Peyer's patch (tissue), 4 donors: ENCODE measurements around the gene SEMA4C. TPM values are rescaled to one million over a fixed set of nuclear protein-coding genes. Genes with fewer than 3 reads are reported as not detected.

Experiments used
- DNase-seq, 3 donors: peaks; one replicate each; pipeline ENCODE4 v3.0.0-alpha.2; 2017 to 2019
- H3K27ac ChIP-seq, 4 donors: fragments of 200-600 bp; sonication (generic); one replicate each; pipeline ENCODE4 v1.5.1; 2016 to 2019
- H3K27me3 ChIP-seq, 2 donors: fragments of 200-600 bp; sonication (generic); one replicate each; pipeline ENCODE4 v1.5.1; 2019
- H3K36me3 ChIP-seq, 3 donors: fragments of 200-600 bp; sonication (generic); one replicate each; pipeline ENCODE4 v1.5.1; 2016 to 2019
- H3K4me1 ChIP-seq, 4 donors: fragments of 200-600 bp; sonication (generic); one replicate each; pipeline ENCODE4 v1.5.1; 2016 to 2019
- H3K4me3 ChIP-seq, 4 donors: fragments of 200-600 bp; sonication (generic); 1 replicate in 3 of 4; 2 replicates in 1 of 4; pipeline ENCODE4 v1.5.1; 2016 to 2019; ENCODE audit warnings: mild to moderate bottlenecking in 1 of 4
- H3K9me3 ChIP-seq, 4 donors: fragments of 200-600 bp; sonication (generic); one replicate each; pipeline ENCODE4 v1.5.1; 2016 to 2019; ENCODE audit warnings: mild to moderate bottlenecking in 1 of 4
- CTCF ChIP-seq, 6 experiments: fragments of 450-650 bp in 4 of 6; fragments of 200-600 bp in 2 of 6; sonication (generic) in 1 of 6; IDR thresholded peaks; one replicate each; pipeline ENCODE4 v1.5.1; 2017 to 2019; ENCODE audit warnings: antibody characterized with exemption in 6 of 6, mild to moderate bottlenecking in 3 of 6, moderate library complexity in 1 of 6
- POLR2A ChIP-seq, 2 donors: fragments of 450-650 bp; IDR thresholded peaks; one replicate each; pipeline ENCODE4 v1.5.1; 2017; ENCODE audit warnings: antibody characterized with exemption in 2 of 2, mild to moderate bottlenecking in 2 of 2, moderate library complexity in 2 of 2
- total RNA-seq, 4 donors: library from RNA; depleted of rRNA; stranded (reverse); fragments of >200 nt; gene quantifications; one replicate each; pipeline ENCODE4 v1.1.0, GENCODE V29; 2016

Gene SEMA4C
- total RNA-seq, 4 donors from 2014 or later, result 4.2 to 19.0 (median 13.9) TPM

GRCh38 chr2:96825057-96825456 lies 44.8 kb downstream of the SEMA4C start:
- peaks cover 0 to 71% (median 0%) of the 10 kb centered on the region in 3 donors for H3K36me3 ChIP-seq
- H3K4me3 ChIP-seq, result no peak overlapping the region
- DNase-seq, result peak in 1 of 3 donors; percentile 33
- no peaks in the 10 kb centered on the region for H3K9me3 ChIP-seq
- H3K27me3 ChIP-seq, result no peaks in the 10 kb centered on the region
- peaks cover 0 to 31% (median 5%) of the 10 kb centered on the region in 4 donors for H3K4me1 ChIP-seq
- no peak overlapping the region for H3K27ac ChIP-seq
- TF ChIP-seq POLR2A (IDR thresholded peaks at IDR 0.05) (no peak), CTCF (IDR thresholded peaks at IDR 0.05) (no peak)

- Histone ChIP-seq H3K4me3 (no peak overlapping the region), H3K27ac (no peak overlapping the region), H3K36me3 (peaks cover 0 to 64% (median 0%) of the 10 kb centered on the region in 3 donors), H3K27me3 (no peaks in the 10 kb centered on the region), H3K4me1 (peaks cover 4 to 39% (median 9%) of the 10 kb centered on the region in 4 donors), H3K9me3 (no peaks in the 10 kb centered on the region)
- no peak for TF ChIP-seq CTCF (IDR thresholded peaks at IDR 0.05)
- TF ChIP-seq POLR2A (IDR thresholded peaks at IDR 0.05), result no peak
- DNase-seq, result no peak
These were observed 45.6 kb downstream of the SEMA4C start for GRCh38 chr2:96824079-96824870.

- Histone ChIP-seq H3K27me3 (no peaks in the 10 kb centered on the region), H3K4me3 (no peak overlapping the region), H3K27ac (no peak overlapping the region), H3K9me3 (no peaks in the 10 kb centered on the region), H3K36me3 (peaks cover 0 to 53% (median 0%) of the 10 kb centered on the region in 3 donors), H3K4me1 (peaks cover 8 to 50% (median 18%) of the 10 kb centered on the region in 4 donors)
- no peak for TF ChIP-seq POLR2A (IDR thresholded peaks at IDR 0.05)
- no peak for TF ChIP-seq CTCF (IDR thresholded peaks at IDR 0.05)
- DNase-seq, result no peak
These were observed 46.7 kb downstream of the SEMA4C start for GRCh38 chr2:96823198-96823597.

- Histone ChIP-seq H3K4me1 (peaks cover 8 to 54% (median 21%) of the 10 kb centered on the region in 4 donors), H3K36me3 (peaks cover 0 to 49% (median 0%) of the 10 kb centered on the region in 3 donors), H3K4me3 (no peak overlapping the region), H3K27me3 (no peaks in the 10 kb centered on the region), H3K27ac (no peak overlapping the region), H3K9me3 (no peaks in the 10 kb centered on the region)
- DNase-seq, result no peak
- TF ChIP-seq POLR2A (IDR thresholded peaks at IDR 0.05), result no peak
- TF ChIP-seq CTCF (IDR thresholded peaks at IDR 0.05), result no peak
These were observed 47.1 kb downstream of the SEMA4C start for GRCh38 chr2:96822786-96823185.

GRCh38 chr2:96821113-96821675 lies 48.7 kb downstream of the SEMA4C start:
- Histone ChIP-seq H3K27me3 (no peaks in the 10 kb centered on the region), H3K4me3 (no peak overlapping the region), H3K4me1 (peaks cover 8 to 62% (median 29%) of the 10 kb centered on the region in 4 donors), H3K27ac (peak overlapping the region in 2 of 4 donors; percentile 28 to 42), H3K9me3 (no peaks in the 10 kb centered on the region), H3K36me3 (peaks cover 0 to 33% (median 0%) of the 10 kb centered on the region in 3 donors)
- TF ChIP-seq POLR2A (IDR thresholded peaks at IDR 0.05) (no peak), CTCF (IDR thresholded peaks at IDR 0.05) (no peak)
- no peak for DNase-seq
